Smooth muscle cell (in vitro differentiated cells): ENCODE data around the gene C2CD4A. TPM values are rescaled to one million over a fixed set of nuclear protein-coding genes. Genes with fewer than 3 reads are reported as not detected.

Source experiments
- DNase-seq: peaks from one replicate; lab custom pipeline; 2025; ENCODE audit not compliant: unreplicated experiment; lab: John Stamatoyannopoulos, UW
- H2AFZ ChIP-seq: fragments of 200-600 bp; sonication (generic); 2 replicates; pipeline ENCODE4 v1.6.0; 2016; ENCODE audit warnings: antibody characterized with exemption, low read depth, mild to moderate bottlenecking
- H3F3A ChIP-seq: fragments of 200-600 bp; sonication (generic); 2 replicates; pipeline ENCODE4 v1.6.0; 2017; ENCODE audit warnings: antibody characterized with exemption, low read depth
- H3K27ac ChIP-seq: fragments of 200-600 bp; sonication (generic); 2 replicates; pipeline ENCODE4 v1.5.1; 2016; ENCODE audit warnings: low read depth, mild to moderate bottlenecking
- H3K27me3 ChIP-seq: fragments of 200-600 bp; sonication (generic); 2 replicates; pipeline ENCODE4 v1.6.1; 2016; ENCODE audit warnings: low read depth, mild to moderate bottlenecking
- H3K36me3 ChIP-seq: fragments of 200-600 bp; sonication (generic); 2 replicates; pipeline ENCODE4 v1.5.1; 2016; ENCODE audit warnings: low read depth
- H3K4me1 ChIP-seq: fragments of 200-600 bp; sonication (generic); 2 replicates; pipeline ENCODE4 v1.5.1; 2016; ENCODE audit warnings: low read depth
- H3K4me2 ChIP-seq: fragments of 200-600 bp; sonication (generic); 2 replicates; pipeline ENCODE4 v1.6.0; 2016; ENCODE audit warnings: mild to moderate bottlenecking
- H3K4me3 ChIP-seq: fragments of 200-600 bp; sonication (generic); 2 replicates; pipeline ENCODE4 v1.5.1; 2016; ENCODE audit warnings: mild to moderate bottlenecking
- H3K79me2 ChIP-seq: fragments of 200-600 bp; sonication (generic); 2 replicates; pipeline ENCODE4 v1.6.0; 2016; ENCODE audit warnings: low read depth, mild to moderate bottlenecking
- H3K9ac ChIP-seq: fragments of 200-600 bp; sonication (generic); 2 replicates; pipeline ENCODE4 v1.6.0; 2016; ENCODE audit warnings: low read depth
- H3K9me3 ChIP-seq: fragments of 200-600 bp; sonication (generic); replicated peaks from 2 replicates; pipeline ENCODE4 v1.5.1; 2016; ENCODE audit warnings: low read depth
- H4K20me1 ChIP-seq: fragments of 200-600 bp; sonication (generic); 2 replicates; pipeline ENCODE4 v1.6.0; 2016; ENCODE audit warnings: low read depth
- WGBS: methylation state at CpG from one replicate; pipeline ENCODE4 v1.1.7; 2016; ENCODE audit warnings: low lambda C conversion rate; 5-methylcytosine and 5-hydroxymethylcytosine counted together
- polyA plus RNA-seq: library from polyadenylated mRNA; unstranded; fragments of >200 nt; fragmentation: Nextera tagmentation; extraction: Ambion mirVana; gene quantifications from 2 replicates; pipeline ENCODE4 v1.2.1, GENCODE V29; 2016
- total RNA-seq: library from RNA; depleted of rRNA; stranded (reverse); fragments of >200 nt; gene quantifications from 2 replicates; pipeline ENCODE4 v1.2.3, GENCODE V29; 2014
- TF ChIP-seq, protein P1 (sequence below): fragments of 200-600 bp; sonication (generic); IDR thresholded peaks from 2 replicates; pipeline ENCODE4 v1.5.1; 2017; ENCODE audit warnings: borderline replicate concordance, mild to moderate bottlenecking, antibody characterized with exemption; ENCODE audit not compliant: insufficient read depth, poor library complexity, severe bottlenecking

C2CD4A gene
- total and polyA plus RNA-seq, 2 experiments from 2014 or later, result 0.13 to 0.35 TPM

DNA sequence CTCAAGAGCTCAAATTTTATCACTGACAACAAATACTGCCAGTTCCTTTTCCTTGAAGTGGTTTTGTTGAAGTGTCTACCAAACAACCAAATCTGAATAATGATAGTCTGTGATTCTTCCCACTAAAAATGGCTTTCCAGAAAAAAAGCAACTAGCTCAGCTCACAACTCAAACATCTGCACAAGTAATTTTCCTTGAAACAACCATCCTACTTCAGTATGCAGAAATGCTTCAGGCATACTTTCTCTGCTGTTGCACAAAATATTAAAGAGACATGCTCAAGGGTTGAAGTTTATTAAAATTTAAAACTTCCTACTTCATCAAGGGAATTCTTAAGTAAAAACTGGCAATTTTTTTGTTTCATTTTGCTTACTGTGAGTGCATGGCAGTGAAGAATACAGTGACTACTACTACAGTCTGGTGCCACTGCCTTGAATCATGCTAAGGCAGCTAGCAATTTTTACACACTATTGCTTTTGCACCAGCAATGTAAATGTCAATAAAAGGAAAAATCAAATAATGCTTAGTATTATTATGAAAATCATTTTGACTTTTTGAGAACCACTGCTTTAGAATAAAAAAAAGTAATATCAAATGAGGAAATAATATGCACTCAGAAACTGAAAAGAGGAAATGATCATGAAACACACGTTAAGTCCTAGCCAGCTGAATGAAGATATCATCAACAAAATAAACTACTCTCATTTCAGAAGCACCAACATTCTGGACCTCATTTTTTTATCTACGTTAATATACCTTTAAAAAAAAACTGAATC is 40.1 kb upstream of the C2CD4A start:
- TF ChIP-seq, protein P1, sequence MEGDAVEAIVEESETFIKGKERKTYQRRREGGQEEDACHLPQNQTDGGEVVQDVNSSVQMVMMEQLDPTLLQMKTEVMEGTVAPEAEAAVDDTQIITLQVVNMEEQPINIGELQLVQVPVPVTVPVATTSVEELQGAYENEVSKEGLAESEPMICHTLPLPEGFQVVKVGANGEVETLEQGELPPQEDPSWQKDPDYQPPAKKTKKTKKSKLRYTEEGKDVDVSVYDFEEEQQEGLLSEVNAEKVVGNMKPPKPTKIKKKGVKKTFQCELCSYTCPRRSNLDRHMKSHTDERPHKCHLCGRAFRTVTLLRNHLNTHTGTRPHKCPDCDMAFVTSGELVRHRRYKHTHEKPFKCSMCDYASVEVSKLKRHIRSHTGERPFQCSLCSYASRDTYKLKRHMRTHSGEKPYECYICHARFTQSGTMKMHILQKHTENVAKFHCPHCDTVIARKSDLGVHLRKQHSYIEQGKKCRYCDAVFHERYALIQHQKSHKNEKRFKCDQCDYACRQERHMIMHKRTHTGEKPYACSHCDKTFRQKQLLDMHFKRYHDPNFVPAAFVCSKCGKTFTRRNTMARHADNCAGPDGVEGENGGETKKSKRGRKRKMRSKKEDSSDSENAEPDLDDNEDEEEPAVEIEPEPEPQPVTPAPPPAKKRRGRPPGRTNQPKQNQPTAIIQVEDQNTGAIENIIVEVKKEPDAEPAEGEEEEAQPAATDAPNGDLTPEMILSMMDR, result no peak
- Histone ChIP-seq H3K79me2 (no peaks in the 10 kb centered on the region), H3K27ac (no peak overlapping the region), H3K36me3 (peaks cover 6% of the 10 kb centered on the region), H3K27me3 (no peaks in the 10 kb centered on the region), H3K4me3 (no peak overlapping the region), H2AFZ (no peak overlapping the region), H3K9ac (no peak overlapping the region), H3K4me2 (no peak overlapping the region), H4K20me1 (no peaks in the 10 kb centered on the region), H3K4me1 (no peaks in the 10 kb centered on the region), H3K9me3 (no peaks in the 10 kb centered on the region), H3F3A (no peaks in the 10 kb centered on the region)
- 89% methylated on average over 2 of the region's 2 CpGs for WGBS
- no peak for DNase-seq

DNA sequence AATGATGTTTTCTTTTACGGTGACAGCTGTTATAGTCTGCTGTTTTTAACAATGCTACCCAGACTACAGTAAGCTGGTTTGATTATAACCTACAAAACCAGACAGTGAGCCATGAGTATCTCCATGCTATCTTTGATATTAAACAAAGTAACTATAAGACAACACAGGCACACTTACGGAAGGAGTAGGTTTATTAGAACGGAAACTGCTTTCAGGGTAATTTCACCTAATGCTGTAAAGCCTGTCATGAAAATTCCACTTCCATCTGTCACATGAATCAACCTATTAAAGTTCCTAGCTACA is 39.6 kb upstream of the C2CD4A start:
- TF ChIP-seq, protein P1, result no peak

DNA sequence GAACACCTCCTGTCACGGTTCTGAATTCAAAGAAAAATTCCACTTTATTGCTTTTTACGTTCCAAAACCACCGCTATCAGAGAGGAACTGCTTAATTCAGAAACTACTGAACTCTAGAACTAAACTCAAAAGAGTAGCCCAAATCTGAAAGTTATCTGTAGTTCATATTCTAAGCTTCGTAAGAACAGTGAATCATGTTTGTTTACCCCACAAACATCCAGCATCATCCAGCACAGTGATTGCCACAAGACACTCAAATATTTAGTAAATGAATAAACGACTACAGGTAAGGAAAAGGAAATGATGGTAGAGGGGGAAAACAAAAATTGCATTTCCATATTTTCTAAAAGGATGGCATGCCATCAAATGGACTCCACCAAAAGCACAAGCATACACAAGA is 38.9 kb upstream of the C2CD4A start:
- Histone ChIP-seq H3K27ac (no peak overlapping the region), H3K27me3 (no peaks in the 10 kb centered on the region), H4K20me1 (no peaks in the 10 kb centered on the region), H3K36me3 (peaks cover 1% of the 10 kb centered on the region), H3F3A (no peaks in the 10 kb centered on the region), H3K79me2 (no peaks in the 10 kb centered on the region), H3K4me1 (no peaks in the 10 kb centered on the region), H3K4me2 (no peak overlapping the region), H3K4me3 (no peak overlapping the region), H3K9me3 (no peaks in the 10 kb centered on the region), H2AFZ (no peak overlapping the region), H3K9ac (no peak overlapping the region)
- DNase-seq, result no peak
- TF ChIP-seq, protein P1, result no peak
- 90% methylated on average over 5 of the region's 5 CpGs for WGBS

More for the DNA sequence above, 39.6 kb upstream of the C2CD4A start:
- Histone ChIP-seq H4K20me1 (no peaks in the 10 kb centered on the region), H3K4me1 (no peaks in the 10 kb centered on the region), H3K4me2 (no peak overlapping the region), H3F3A (no peaks in the 10 kb centered on the region), H3K9ac (no peak overlapping the region), H2AFZ (no peak overlapping the region), H3K36me3 (peaks cover 6% of the 10 kb centered on the region), H3K27ac (no peak overlapping the region), H3K27me3 (no peaks in the 10 kb centered on the region), H3K4me3 (no peak overlapping the region), H3K9me3 (no peaks in the 10 kb centered on the region), H3K79me2 (no peaks in the 10 kb centered on the region)
- WGBS, result 85% methylated on average over 3 of the region's 3 CpGs
- DNase-seq, result no peak
